ENCODE data around the gene UTP15.

- no peak for TF ChIP-seq POLR2A (IDR thresholded peaks at IDR 0.05; ENCODE audit: low read depth, low read length)
- no peak for TF ChIP-seq TAF1 (IDR thresholded peaks at IDR 0.05; ENCODE audit: borderline replicate concordance, low read depth, low read length)
- no peak for TF ChIP-seq POLR2AphosphoS5 (IDR thresholded peaks at IDR 0.05; ENCODE audit: low read depth, low read length)
These were observed 868 bp upstream of the UTP15 start for GRCh38 chr5:73564675-73565074.
